ENCODE results near the gene LPAR5.

DNA sequence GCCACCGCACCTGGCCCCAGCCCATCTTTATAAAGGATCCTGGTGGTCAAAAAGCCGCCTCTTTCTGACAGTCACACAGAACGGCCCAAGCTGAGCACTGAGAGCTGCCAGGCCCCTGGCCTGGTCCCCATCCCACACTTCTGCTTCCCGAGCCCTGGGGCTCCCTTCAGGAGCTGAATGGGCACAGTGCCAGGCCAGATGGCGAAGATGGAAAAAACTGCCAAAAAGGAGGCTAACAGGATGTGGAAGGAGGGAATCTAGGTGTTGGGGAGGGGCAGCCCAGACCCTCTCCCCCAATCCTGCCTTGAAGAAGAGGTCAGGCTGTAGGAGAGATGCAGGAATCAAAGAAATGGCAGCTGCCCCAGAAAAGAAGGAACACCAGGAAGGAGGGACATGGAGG is 5.0 kb downstream of the LPAR5 start:
- TF ChIP-seq, protein P1, sequence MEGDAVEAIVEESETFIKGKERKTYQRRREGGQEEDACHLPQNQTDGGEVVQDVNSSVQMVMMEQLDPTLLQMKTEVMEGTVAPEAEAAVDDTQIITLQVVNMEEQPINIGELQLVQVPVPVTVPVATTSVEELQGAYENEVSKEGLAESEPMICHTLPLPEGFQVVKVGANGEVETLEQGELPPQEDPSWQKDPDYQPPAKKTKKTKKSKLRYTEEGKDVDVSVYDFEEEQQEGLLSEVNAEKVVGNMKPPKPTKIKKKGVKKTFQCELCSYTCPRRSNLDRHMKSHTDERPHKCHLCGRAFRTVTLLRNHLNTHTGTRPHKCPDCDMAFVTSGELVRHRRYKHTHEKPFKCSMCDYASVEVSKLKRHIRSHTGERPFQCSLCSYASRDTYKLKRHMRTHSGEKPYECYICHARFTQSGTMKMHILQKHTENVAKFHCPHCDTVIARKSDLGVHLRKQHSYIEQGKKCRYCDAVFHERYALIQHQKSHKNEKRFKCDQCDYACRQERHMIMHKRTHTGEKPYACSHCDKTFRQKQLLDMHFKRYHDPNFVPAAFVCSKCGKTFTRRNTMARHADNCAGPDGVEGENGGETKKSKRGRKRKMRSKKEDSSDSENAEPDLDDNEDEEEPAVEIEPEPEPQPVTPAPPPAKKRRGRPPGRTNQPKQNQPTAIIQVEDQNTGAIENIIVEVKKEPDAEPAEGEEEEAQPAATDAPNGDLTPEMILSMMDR (IDR thresholded peaks at IDR 0.05; ENCODE audit: insufficient read depth, low read depth, low read length): no peak
- no peak for TF ChIP-seq EZH2 (IDR thresholded peaks at IDR 0.05; ENCODE audit: insufficient read depth, low read length)
